Astrocyte of the spinal cord (primary cell): ENCODE results near the gene HS6ST1.

Experiments used
- DNase-seq: peaks from one replicate; pipeline ENCODE4 v3.0.0; 2011; ENCODE audit warnings: low read depth, low spot score
- H3K4me3 ChIP-seq: 2 replicates; pipeline ENCODE4 v1.5.1; 2011; ENCODE audit warnings: low read depth, mild to moderate bottlenecking, low read length, moderate library complexity
- CTCF ChIP-seq: IDR thresholded peaks from 2 replicates; pipeline ENCODE4 v1.5.1; 2012; ENCODE audit warnings: low read depth, mild to moderate bottlenecking, low read length, inconsistent platforms
- in situ Hi-C: cut with HindIII; loops from 2 replicates; pipeline ENCODE4 v1.10.0; 2017; ENCODE audit warnings: low sequenced_read_pairs

The HS6ST1 gene

DNA sequence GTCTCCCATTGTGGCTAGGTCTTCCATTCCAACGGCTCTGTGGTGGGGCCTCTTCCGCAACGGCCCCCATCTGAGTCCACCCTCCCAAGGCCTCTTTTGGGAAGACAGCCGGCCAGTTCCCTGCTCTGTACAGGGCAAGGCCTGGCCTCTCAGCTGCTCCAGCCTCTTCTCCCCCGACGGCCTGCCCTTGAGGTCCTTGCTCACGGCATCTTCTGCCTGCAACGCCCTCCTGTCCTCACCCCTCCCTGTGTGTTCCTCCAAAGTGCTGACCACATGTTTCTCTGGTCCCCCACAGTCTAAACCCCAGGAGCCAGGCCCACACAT lies 16.0 kb downstream of the HS6ST1 start:
- DNase-seq, result no peak
- in situ Hi-C loops, result no loop called here
- no peak overlapping the region for H3K4me3 ChIP-seq
- TF ChIP-seq CTCF, result no peak

GRCh38 chr2:128302011-128302743 lies 16.5 kb downstream of the HS6ST1 start:
- no peak for TF ChIP-seq CTCF
- H3K4me3 ChIP-seq, result no peak overlapping the region
- in situ Hi-C loops, result no loop called here
- no peak for DNase-seq

- in situ Hi-C loops, result no loop called here
- H3K4me3 ChIP-seq, result no peak overlapping the region
- TF ChIP-seq CTCF, result no peak
- DNase-seq, result peak; percentile 92
Measured at GRCh38 chr2:128301501-128301966, 17.1 kb downstream of the HS6ST1 start.

DNA sequence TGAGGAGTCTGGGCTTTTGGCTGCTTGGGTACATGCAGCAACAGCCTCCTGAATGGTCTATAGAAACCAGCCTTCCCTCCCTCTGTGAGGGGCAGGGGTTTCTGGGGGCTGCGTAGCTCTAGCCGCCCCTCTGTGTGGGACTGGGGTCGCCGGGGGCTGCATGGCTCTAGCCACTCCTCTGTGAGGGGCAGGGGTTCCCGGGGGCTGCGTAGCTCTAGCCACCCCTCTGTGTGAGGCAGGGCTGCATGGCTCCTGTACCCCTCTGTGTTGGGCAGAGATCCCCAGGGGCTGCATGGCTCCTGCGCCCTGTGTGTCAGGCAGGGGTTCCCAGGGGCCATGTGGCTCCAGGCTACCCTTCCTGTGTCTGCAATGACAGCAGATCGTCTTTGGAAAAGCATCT lies 17.6 kb downstream of the HS6ST1 start:
- no peak for DNase-seq
- H3K4me3 ChIP-seq, result no peak overlapping the region
- in situ Hi-C loops, result no loop called here
- TF ChIP-seq CTCF, result no peak

GRCh38 chr2:128300151-128301020 lies 18.3 kb downstream of the HS6ST1 start:
- no peak overlapping the region for H3K4me3 ChIP-seq
- no peak for DNase-seq
- in situ Hi-C loops, result no loop called here

DNA sequence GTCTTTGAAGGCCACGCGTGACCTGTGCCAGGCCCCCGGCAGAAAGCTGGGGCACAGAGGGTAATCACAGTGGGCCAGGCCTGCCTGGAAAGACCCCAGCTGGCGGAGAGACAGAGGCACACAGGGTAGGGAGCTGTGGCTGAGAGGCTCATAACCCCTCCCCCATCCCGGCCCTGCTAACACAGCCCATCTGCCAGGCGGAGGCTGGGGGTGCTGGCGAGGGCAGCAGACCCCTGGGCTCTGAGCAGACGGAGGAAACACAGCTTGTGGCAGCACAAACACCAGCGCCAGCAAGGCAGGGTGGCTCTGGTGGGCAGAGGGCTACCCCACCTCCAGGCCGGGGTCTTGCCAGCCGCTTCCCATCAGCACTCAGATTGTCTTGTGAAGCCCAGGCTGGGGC lies 19.0 kb downstream of the HS6ST1 start:
- in situ Hi-C loops, result no loop called here
- no peak overlapping the region for H3K4me3 ChIP-seq
- DNase-seq, result no peak
- no peak for TF ChIP-seq CTCF

More at GRCh38 chr2:128300151-128301020, 18.3 kb downstream of the HS6ST1 start:
- no peak for TF ChIP-seq CTCF
